HG03097 (cell line): ENCODE data around the gene KCP.

Experiments used
- ATAC-seq: cut with Tn5 transposase; IDR thresholded peaks from one replicate; pipeline ENCODE4 v1.9.1; 2021; ENCODE audit not compliant: unreplicated experiment, low FRiP score

The KCP gene

DNA sequence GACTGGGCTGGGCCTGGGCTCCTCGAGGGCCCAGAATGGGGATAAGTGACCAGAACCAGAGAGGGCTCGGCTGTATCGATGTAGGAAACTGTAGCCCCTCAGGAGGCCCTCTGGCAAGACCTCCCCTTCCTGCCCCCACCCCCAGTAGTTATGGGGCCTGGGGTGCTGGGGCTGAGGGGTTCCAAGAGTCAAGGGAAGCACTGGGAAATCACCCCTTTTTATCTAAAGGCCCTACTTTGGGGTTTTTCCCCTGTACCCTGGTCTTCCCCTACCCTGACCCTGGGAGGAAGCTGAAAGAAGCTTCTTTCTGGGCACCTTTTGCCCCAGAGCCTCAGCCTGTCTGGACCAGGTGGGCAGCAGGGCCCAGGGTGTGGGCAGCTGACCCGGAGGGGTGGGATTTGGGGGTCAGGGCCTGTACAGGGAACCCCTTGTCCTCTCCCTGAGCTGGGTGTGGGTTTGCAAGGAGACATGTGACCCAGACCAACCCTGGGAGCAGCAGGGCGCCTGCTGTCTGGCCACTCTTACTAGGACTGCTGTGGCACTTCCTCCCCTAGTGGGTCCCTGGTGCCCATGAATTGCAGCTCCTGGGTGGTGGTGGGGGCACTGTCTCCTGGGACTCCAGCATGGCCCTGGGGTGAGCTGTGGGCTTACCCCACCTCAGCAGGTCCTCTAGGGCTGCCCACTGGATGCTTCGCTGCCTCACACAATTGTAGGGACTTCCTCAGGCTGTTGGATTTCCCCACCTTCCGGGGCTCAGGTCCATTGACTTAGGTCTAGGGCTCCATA, 28.8 kb upstream of the KCP start:
- ATAC-seq = peak; percentile 29

DNA sequence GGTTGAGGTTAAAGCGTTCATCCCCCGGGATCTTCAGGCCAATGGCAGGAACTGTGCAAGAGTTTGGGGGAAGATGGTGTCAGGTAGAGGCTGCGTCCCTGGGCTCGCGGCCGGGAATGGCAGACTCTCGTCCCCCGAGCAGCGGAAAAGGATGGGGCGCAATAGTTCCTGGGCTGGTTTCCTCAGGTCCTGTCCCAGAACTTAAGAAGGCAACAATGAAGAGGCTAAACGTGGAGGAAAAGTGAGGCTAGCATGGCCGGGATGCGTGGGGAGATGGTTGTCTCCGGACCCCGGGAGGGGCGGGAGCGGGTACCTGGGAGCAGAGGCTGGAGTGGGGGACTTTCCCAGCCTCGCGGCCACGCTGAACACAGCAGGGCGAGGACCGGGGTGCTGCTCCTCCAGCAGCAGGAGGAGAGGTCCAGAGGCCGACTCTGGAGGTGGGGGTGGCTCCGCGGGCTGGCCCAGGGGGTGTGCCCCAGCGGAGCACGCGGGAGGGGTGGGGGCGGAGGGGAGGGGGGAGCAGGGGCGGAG, 28.1 kb upstream of the KCP start:
- ATAC-seq = no peak

DNA sequence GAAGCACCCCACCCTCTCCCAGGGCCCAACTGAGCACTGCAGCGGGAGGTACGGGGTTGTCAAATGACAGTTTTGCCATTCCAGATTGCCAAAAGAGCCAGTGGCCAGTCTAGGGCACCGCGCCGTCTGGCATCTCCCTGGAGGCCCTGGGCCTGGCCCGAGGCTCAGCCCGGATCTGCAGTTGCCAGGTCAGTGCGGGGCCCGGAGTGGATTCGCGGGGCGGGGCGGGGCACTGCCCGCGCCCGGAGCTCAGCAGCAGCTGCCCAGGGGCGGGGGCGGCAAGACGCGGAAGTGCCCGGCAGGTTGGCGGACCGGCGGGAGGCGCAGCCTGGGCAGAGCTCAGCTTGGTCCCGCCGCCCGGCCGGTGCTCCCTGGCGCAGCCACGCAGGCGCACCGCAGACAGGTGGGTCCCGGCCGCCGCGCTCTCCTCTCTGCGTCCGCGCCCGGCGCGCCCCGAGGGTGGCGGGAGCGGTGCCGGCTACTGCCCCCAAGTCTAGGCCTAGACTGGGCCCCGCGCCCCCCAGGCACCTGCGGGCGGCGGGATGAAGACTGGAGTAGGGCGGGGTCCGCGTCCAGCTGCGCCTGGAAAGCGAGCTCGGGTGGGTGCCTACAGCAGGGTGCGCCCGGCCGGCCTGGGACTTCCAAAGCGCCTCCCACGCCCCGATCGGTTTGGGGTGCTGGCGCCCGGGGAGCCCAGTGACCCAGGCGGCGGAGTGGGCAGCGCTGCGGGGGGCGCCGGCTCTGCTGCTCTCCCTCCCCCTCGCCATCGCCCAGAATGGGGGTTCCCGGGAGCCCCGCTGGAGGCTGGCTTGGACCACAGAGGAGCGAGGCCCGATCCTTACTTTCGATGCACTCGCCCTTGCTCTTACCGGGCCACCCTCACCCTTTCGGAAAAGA, 27.4 kb upstream of the KCP start, which contains the start of gene IRF5:
IRF5 (plus strand) TSS at position 281 of the 897 bp plus-strand sequence. CDS start 4,155 bp downstream, outside the sequence.
- no peak for ATAC-seq

DNA sequence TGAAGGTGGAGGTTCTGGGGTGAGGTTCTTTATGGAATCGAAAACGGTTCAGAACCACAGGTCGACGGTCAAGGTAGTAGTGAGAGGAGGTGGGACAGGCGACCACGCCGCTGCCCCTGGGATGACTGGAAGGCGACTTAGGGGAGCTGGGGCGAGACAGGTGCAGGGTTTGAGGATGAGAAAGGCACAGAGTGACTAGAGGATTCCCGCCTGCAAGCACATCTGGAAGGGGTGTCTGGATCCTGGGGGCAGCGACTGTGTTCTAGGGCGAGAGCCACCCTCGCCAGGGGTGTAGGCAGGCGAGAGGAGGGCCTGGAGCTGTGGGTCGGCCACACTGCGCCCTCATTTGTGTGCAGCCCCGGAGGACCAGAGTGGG, 26.8 kb upstream of the KCP start:
- ATAC-seq = no peak

DNA sequence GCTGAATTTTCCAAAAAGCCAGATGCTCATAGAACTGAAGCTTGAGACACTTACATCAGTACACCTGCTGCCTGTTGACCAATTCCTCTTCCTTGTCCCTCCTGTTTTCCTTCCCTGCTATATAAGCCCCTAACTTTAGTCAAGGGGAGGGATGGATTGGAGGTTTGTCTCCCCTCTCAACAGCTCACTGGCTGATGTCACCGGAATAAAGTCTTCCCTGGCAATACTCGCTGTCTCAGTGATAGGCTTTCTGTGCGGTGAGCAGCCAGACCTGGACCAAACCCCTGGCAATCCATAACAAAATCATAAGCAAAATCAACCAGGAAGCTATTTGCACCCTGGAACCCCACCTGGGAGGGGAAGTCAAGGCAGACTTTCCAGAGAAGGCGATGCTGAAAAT, 26.3 kb upstream of the KCP start:
- no peak for ATAC-seq

DNA sequence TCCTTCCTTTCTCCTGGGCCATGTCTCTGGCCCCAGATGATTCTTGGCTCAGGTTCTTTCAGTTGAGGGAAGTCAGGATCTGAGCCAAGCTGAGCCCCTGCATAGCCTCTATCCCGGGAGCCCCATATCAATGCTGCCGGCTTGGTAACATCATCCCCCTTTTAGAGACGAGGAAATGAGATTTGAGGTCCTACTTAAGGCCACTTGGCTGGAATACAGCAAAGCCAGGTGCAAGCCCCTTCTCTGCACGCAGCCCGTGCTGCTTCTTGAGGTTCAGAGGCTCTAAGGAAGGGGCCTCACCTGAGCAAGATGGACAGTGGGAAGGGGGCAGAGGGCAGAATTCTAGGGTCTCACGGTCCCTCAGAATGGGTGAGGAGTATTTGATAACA, 24.8 kb upstream of the KCP start:
- no peak for ATAC-seq

DNA sequence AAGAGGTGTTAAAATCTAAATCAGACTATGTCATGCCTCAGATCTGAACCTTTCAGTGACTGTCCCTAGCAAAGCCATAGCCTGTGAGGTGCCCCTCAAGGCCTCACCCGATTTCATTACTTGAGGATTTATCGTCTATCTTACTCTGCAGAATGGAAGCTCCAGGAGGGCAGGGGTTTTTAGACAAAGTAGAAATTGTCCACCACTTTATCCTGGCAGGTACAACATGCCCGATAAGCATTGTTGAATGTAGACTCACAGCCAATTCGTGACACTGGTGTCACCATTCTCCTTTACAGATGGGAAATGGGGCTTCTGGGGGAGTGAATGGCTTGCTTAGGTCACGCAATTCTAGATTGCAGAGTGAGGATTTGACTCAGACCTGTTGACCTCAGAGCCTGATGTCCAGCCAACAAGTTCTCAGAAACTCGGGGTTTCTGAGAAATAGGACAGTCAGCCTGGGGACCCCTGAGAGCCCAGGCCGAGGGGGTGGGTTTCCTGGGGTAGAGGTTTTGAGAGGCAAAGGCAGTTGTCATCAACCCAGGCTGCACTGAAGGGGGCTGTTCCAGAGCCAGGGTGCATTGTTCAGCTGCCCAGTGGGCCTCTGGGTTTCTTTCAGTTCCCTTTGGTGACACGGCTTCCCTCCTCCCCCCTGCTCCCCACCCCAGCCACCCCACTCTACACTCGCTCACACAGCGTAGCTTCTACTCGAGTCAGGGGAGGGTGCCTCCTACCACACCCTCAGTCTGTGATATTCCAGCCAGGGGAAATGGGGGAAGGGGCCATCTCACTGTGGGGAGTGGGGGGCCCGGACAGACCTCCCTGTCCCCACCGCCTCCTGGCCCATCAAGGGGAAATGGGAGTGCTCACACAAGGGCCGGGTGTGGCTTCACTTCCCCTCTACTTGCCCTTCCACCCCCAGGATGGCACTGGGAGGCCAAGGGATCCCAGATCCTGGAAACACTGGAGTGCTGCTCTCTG, 24.1 kb upstream of the KCP start:
- no peak for ATAC-seq

DNA sequence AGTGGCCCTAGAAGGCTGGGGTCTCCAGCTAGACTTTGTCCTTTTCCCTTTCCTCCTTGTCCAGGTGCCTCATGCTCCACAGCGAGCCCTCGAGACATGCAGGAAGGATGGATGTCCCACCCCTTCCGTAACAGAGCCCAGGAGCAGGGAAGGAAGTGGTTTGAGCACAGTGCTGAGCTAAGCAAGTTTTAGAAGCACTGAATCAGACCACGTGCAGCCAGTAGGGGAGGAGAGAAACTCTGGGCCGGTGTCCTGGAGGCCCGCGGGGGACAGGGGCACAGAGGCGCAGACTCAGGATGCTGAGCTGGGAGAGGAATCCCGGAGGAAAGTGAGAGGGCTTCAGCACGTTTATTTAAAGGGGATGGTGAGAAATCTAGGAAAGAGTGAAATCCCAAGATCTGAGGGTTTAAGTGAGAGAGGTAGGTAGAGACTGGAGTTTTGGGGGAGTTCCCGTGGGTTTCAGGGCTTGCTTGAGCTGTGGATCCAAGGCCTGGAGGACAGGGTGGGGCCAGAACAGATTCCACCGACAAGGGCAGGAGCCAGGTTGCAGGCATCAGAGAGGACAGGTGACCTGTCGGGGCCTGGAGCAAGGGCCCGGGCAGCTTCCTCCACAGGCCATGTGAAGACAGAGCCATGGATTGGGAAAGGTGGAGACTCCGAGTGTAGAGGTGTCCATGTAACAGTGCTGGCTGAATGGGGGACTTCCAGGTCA, 22.8 kb upstream of the KCP start:
- no peak for ATAC-seq

DNA sequence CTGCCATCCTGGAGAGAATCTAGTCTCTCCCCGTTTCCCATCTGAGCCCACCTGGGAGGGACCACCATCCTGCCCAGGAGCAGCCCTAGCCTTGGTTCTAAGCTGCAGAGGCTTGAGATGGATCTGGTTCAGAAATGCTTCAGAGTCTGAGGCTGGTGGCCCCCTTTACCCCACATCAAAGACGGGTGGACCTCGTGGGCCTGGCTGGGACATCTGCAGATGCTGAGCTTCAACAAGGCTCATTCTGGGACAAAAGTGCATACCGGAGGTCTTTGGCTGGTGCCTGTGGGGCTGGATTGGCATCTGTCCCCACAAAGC, 22.3 kb upstream of the KCP start:
- ATAC-seq = no peak

DNA sequence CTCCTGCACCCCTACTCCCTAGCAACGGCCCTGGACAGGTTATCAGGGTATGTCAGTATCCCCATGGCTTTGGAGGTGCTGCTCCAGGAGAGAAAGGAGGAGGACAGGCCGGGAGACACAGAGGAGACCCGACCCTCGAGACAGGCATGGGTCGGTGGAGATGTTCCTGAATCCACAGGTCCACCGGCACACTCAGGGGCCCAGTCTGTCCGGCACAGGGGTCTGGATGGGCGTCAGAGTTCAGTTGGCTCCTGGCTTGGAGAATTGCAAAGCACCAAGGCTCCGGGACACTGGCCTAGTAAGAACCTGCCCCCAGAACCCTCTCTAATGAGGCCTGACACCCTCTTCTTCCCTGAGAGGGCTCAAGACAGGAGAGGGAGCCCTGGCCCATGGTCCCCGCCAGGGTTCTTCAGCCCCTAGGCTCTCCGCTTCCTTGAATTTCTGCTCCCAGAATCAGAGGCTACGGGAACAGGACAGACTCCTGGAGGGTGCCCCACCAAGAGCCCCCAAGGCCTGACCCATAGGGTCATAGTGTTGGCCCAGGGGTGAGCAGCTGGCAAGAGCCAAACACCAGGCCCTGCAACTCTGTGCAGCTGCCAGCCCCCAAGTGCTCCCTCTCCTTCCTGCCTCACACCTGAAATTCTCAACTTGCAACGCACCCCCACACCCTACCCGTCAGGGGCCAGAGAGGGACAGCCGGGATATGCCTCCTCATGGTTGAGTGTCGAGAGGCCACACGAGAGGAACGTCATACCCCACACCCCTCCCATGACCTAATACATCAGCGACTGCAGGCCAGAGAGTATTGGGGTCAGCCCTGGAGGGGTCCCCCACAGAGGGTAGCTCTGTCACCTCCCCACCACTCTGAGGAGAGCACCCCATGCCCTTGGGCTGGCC, 21.7 kb upstream of the KCP start:
- ATAC-seq = no peak

DNA sequence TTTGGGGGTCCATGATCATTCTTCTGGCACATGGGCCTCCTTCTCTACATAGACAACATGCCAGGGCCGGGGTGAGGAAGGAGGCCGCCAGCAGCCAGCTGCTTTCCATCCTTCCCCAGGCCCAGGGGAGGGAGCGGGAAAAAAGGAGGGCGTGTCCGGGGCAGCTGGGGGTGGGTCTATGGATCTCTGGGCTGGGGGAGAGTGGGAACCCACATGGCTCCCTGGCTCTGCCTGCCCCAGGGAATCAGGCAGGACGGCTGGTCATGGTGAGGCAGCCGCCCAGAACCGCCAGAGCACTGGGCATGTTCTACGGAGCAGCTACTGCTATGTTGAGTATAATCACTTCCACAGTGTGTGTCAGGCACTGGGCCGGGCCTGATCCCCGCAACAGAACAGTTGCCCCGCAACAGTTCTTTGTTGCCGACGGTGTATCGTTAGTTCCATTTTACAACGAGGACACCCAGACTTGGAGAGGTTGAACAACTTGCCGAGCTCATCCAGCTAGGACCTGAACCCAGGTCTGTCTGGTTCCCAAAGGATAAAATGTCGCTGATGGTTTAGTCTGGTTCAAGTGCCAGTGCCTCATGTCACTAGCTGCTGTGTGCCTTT, 20.8 kb upstream of the KCP start:
- no peak for ATAC-seq

DNA sequence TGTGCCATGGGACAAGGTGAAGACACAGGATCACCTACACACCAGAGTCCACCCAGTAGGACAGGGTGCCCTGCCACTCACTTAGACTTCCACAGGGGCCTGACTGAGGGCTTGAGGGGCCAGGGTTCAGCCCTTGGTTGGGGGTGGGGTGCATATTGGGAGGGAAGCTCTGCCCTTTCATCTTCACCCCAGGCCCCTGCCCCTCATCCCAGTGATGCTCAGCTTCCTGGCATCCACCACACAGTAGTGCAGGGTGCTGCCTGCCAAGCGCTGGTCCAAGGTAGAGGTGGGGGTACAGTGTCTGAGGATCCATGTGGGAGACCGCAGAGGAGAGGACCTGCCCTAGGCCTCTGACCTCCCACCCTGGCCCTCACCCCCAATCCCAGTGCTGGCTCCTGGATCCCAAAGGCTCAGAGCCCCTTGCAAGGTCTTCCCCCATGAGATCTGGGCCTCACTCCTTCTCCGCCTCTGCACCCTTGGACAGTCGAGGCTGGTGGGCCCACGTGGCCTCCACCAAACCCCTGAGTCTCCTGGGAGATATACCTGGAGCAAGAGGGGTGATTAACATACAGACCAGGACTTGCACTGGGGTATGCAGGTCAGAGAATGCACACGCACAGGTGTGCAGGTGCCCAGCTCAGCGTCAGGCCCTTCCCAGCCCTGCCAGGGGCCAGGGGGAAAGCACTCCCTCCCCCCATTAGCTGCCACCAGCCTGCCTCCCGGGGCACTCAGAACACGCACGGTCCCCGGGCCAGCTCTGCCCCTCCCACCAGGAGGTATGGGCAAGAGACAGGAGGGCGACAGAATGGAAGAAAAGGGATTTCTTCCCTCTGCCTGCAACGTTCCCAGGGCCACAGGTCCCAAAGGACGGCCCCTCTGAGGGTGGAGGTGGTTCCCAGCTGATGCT, 18.6 kb upstream of the KCP start:
- ATAC-seq = no peak

DNA sequence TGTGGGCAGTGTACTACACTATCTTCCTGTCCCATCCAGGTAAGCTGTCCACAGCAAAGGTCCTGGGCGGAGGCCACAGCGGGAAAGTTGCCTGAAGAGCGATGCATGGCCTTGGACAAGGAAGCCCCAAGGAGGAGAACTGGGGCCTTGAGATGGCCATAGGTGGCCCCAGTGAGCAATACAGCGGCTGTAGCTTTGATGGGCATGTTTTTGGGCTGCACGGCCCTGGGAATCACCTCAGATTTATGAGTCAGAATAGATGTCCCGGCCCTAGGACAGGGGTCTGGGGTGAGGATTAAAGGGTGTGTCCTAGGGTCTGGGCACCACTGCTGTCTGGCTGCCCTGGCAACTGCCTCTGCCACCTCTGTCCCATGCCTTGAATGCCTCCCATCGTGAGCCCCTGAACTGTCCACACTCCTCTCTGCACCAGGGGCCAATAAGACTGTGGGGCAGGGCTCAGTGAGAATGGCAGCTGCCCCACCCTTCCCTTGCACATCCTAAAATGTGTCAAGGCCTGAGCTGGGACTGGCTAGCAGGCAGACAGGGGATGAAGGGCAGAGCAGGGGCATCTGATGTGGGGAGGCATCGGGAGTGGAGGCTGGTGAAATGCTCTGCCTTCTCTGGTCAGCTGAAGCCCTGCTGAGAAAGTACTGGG, 17.8 kb upstream of the KCP start:
- ATAC-seq = no peak

DNA sequence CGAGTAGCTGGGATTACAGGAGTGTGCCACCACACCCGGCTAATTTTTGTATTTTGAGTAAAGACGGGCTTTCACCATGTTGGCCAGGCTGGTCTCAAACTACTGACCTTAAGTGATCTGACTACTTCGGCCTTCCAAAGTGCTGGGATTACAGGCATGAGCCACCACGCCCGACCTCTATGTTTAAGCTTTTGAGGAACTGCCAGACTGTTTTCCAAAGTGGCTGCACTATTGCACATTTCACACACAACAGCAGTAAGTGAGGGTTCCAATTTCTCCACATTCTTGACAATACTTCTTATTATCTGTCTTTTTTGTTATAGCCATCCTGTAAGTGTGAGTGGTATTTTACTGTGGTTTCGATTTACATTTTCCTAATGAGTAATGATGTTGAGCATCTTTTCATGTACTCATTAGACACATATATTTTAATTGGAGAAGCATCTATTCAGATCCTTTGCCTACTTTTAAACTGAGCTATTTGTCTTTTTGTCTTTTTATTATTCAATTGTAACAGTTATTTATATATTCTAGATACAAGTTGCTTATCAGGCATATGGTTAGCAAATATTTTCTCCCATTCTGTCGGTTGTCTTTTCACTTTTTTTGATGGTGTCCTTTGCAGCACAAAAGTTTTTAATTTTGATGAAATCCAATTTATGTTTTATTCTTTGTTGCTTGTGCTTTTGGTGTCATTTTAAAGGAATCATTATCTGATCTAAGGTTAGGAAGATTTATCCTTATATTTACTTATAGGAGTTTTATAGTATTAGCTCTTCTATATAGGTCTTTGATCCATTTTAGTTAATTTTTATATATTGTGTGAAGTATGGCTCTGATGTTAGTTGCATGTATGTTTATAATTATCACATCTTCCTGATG, 14.4 kb upstream of the KCP start:
- ATAC-seq = no peak

DNA sequence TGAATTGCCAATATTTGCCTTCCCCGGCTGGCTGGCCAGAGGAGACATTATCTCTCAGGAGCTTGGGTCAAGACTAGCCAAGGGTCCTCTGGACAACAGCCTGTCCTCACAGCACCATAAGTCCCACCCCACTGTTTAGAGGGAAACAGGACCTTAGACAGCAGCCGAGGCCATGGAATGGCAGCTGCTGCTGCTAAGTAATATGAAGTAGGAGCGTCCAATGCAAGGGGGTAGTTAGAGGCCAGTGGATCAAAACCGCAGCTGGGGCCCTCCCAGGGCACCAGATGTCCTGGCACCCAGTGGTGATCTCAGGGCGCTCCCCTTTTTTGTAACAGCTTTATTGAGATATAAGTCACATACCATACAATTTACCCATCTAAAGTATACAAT, 12.9 kb upstream of the KCP start:
- no peak for ATAC-seq
